Measurements from ENCODE around the gene RNF5.

RNF5 gene

GRCh38 chr6:32188381-32189068 is 10.3 kb downstream of the RNF5 start:
- no peak for DNase-seq (ENCODE audit: low read depth)
- H3K4me3 ChIP-seq (ENCODE audit: control insufficient read depth, low read depth, low read length), result peak overlapping the region; percentile 70

GRCh38 chr6:32189069-32189741 is 11.0 kb downstream of the RNF5 start:
- no peak for DNase-seq (ENCODE audit: low read depth)
- TF ChIP-seq CTCF (conservative IDR thresholded peaks at IDR 0.05; ENCODE audit: control insufficient read depth, insufficient read depth, low read depth, low read length), result no peak
- peak overlapping the region; percentile 70 for H3K4me3 ChIP-seq (ENCODE audit: control insufficient read depth, low read depth, low read length)

More at GRCh38 chr6:32188381-32189068, 10.3 kb downstream of the RNF5 start:
- no peak for TF ChIP-seq CTCF (conservative IDR thresholded peaks at IDR 0.05; ENCODE audit: control insufficient read depth, insufficient read depth, low read depth, low read length)

- no peak for TF ChIP-seq CTCF (conservative IDR thresholded peaks at IDR 0.05; ENCODE audit: control insufficient read depth, insufficient read depth, low read depth, low read length)
- DNase-seq (ENCODE audit: low read depth), result no peak
Observed at GRCh38 chr6:32189742-32190053, 11.5 kb downstream of the RNF5 start.

GRCh38 chr6:32190054-32190851 is 12.0 kb downstream of the RNF5 start, which contains the start of gene PBX2:
Gene PBX2, minus strand, starts transcription at chr6:32190202. Its CDS starts 287 bp downstream, at chr6:32189915.
- no peak for TF ChIP-seq CTCF (conservative IDR thresholded peaks at IDR 0.05; ENCODE audit: control insufficient read depth, insufficient read depth, low read depth, low read length)
- DNase-seq (ENCODE audit: low read depth), result peak; percentile 85
- peak within 1 kb of the TSS; percentile 70 for H3K4me3 ChIP-seq (ENCODE audit: control insufficient read depth, low read depth, low read length)

More at GRCh38 chr6:32189742-32190053, 11.5 kb downstream of the RNF5 start:
- peak overlapping the region; percentile 70 for H3K4me3 ChIP-seq (ENCODE audit: control insufficient read depth, low read depth, low read length)

GRCh38 chr6:32190911-32191677 is 12.9 kb downstream of the RNF5 start:
- no peak for DNase-seq (ENCODE audit: low read depth)
- H3K4me3 ChIP-seq (ENCODE audit: control insufficient read depth, low read depth, low read length), result no peak overlapping the region
- no peak for TF ChIP-seq CTCF (conservative IDR thresholded peaks at IDR 0.05; ENCODE audit: control insufficient read depth, insufficient read depth, low read depth, low read length)

Data from fibroblast of mammary gland (primary cell).